Right atrium auricular region (tissue), 2 donors: ENCODE measurements around the gene CHSY1. TPM values are rescaled to one million over a fixed set of nuclear protein-coding genes. Genes with fewer than 3 reads are reported as not detected.

Source experiments
- DNase-seq: peaks from one replicate; pipeline ENCODE4 v3.0.0-alpha.2; 2019; ENCODE audit warnings: low spot score
- H3K27ac ChIP-seq, 2 donors: fragments of 200-600 bp; sonication (generic); 1 replicate in 1 of 2; 2 replicates in 1 of 2; pipeline ENCODE4 v1.5.1; 2016 to 2019
- H3K27me3 ChIP-seq, 2 donors: fragments of 200-600 bp; sonication (generic); one replicate each; pipeline versions ENCODE4 v1.5.1 to v1.6.0; 2017 to 2019
- H3K36me3 ChIP-seq: fragments of 200-600 bp; sonication (generic); one replicate; pipeline ENCODE4 v1.5.1; 2016
- H3K4me1 ChIP-seq, 2 donors: fragments of 200-600 bp; sonication (generic); one replicate each; pipeline versions ENCODE4 v1.5.1 to v1.6.0; 2017 to 2019
- H3K4me3 ChIP-seq, 2 donors: fragments of 200-600 bp; sonication (generic); 1 replicate in 1 of 2; 2 replicates in 1 of 2; pipeline ENCODE4 v1.5.1; 2017 to 2019; ENCODE audit warnings: mild to moderate bottlenecking in 1 of 2, moderate library complexity in 1 of 2
- H3K9me3 ChIP-seq, 2 donors: fragments of 200-600 bp; sonication (generic); one replicate each; pipeline ENCODE4 v1.5.1; 2019
- CTCF ChIP-seq, 2 donors: fragments of 200-600 bp; sonication (generic); IDR thresholded peaks; one replicate each; pipeline ENCODE4 v1.5.1; 2019; ENCODE audit warnings: antibody characterized with exemption in 2 of 2
- total RNA-seq, 2 donors: library from RNA; depleted of rRNA; stranded (reverse); fragments of >200 nt; gene quantifications; one replicate each; pipeline ENCODE4 v1.1.0, GENCODE V29; 2016

Gene CHSY1
- total RNA-seq, 2 donors from 2014 or later: 23.1 to 26.1 TPM

- H3K36me3 ChIP-seq: no peaks in the 10 kb centered on the region
- TF ChIP-seq CTCF (IDR thresholded peaks at IDR 0.05): no peak
- no peak for DNase-seq
- H3K27ac ChIP-seq: peak overlapping the region; percentile 87 to 88
- H3K4me1 ChIP-seq: peaks cover 0 to 96% of the 10 kb centered on the region in 2 donors
- no peaks in the 10 kb centered on the region for H3K27me3 ChIP-seq
- no peaks in the 10 kb centered on the region for H3K9me3 ChIP-seq
- peak overlapping the region in 1 of 2 donors; percentile 43 for H3K4me3 ChIP-seq
These were observed 62.3 kb downstream of the CHSY1 start for GRCh38 chr15:101189409-101190091.

- Histone ChIP-seq H3K36me3 (no peaks in the 10 kb centered on the region), H3K9me3 (no peaks in the 10 kb centered on the region), H3K27ac (peak overlapping the region; percentile 87 to 88), H3K27me3 (no peaks in the 10 kb centered on the region), H3K4me1 (peaks cover 0 to 96% of the 10 kb centered on the region in 2 donors), H3K4me3 (peak overlapping the region; percentile 6 to 43)
- TF ChIP-seq CTCF (IDR thresholded peaks at IDR 0.05): no peak
- DNase-seq: no peak
These were observed 63.0 kb downstream of the CHSY1 start for GRCh38 chr15:101188637-101189408.

- Histone ChIP-seq H3K4me3 (peak overlapping the region; percentile 29 to 43), H3K27ac (peak overlapping the region; percentile 87 to 88), H3K4me1 (peaks cover 0 to 96% of the 10 kb centered on the region in 2 donors), H3K9me3 (no peaks in the 10 kb centered on the region), H3K36me3 (no peaks in the 10 kb centered on the region), H3K27me3 (no peaks in the 10 kb centered on the region)
- no peak for DNase-seq
- no peak for TF ChIP-seq CTCF (IDR thresholded peaks at IDR 0.05)
These were observed 63.8 kb downstream of the CHSY1 start for GRCh38 chr15:101187820-101188636.

- no peak overlapping the region for H3K4me3 ChIP-seq
- H3K9me3 ChIP-seq: no peaks in the 10 kb centered on the region
- H3K36me3 ChIP-seq: no peaks in the 10 kb centered on the region
- no peaks in the 10 kb centered on the region for H3K27me3 ChIP-seq
- peak overlapping the region; percentile 87 to 88 for H3K27ac ChIP-seq
- DNase-seq: no peak
- no peak for TF ChIP-seq CTCF (IDR thresholded peaks at IDR 0.05)
- peaks cover 0 to 88% of the 10 kb centered on the region in 2 donors for H3K4me1 ChIP-seq
These were observed 66.1 kb downstream of the CHSY1 start for GRCh38 chr15:101185770-101186169.

- Histone ChIP-seq H3K36me3 (no peaks in the 10 kb centered on the region), H3K27me3 (no peaks in the 10 kb centered on the region), H3K4me1 (peaks cover 0 to 88% of the 10 kb centered on the region in 2 donors), H3K27ac (peak overlapping the region in 1 of 2 donors; percentile 52), H3K4me3 (no peak overlapping the region), H3K9me3 (no peaks in the 10 kb centered on the region)
- no peak for TF ChIP-seq CTCF (IDR thresholded peaks at IDR 0.05)
- DNase-seq: no peak
These were observed 66.5 kb downstream of the CHSY1 start for GRCh38 chr15:101185336-101185735.
